ENCODE results near the gene PRPH2. TPM values are rescaled to one million over a fixed set of nuclear protein-coding genes. Genes with fewer than 3 reads are reported as not detected.

Gene PRPH2
- total RNA-seq, 6 donors from 2014 or later = 0.59 to 4.2 (median 0.76) TPM; not detected in 1

- Histone ChIP-seq H3K9me3 (no peaks in the 10 kb centered on the region), H3K27me3 (no peaks in the 10 kb centered on the region), H3K27ac (no peak overlapping the region), H3K4me1 (no peaks in the 10 kb centered on the region), H3K36me3 (peaks cover 39 to 95% (median 55%) of the 10 kb centered on the region in 4 donors), H3K4me3 (no peak overlapping the region)
- WGBS, 2 donors = 95 to 97% methylated on average over 2 of the region's 2 CpGs
- ATAC-seq (ENCODE audit: low FRiP score in 2 of 2) (no peak), DNase-seq (no peak)
- no peak for TF ChIP-seq EP300 (IDR thresholded peaks at IDR 0.05)
- no peak for TF ChIP-seq CTCF (IDR thresholded peaks at IDR 0.05)
- TF ChIP-seq POLR2AphosphoS5 (IDR thresholded peaks at IDR 0.05) = no peak
- no peak for TF ChIP-seq POLR2A (IDR thresholded peaks at IDR 0.05)
Observed at GRCh38 chr6:42664718-42665117, 57.7 kb downstream of the PRPH2 start.

- no peak for TF ChIP-seq POLR2A (IDR thresholded peaks at IDR 0.05)
- TF ChIP-seq EP300 (IDR thresholded peaks at IDR 0.05) = no peak
- TF ChIP-seq CTCF (IDR thresholded peaks at IDR 0.05) = peak; percentile 74 to 87 (median 84)
- TF ChIP-seq POLR2AphosphoS5 (IDR thresholded peaks at IDR 0.05) = peak in 1 of 2 donors; percentile 9
- 1 to 4% methylated on average over 5 of the region's 5 CpGs for WGBS, 2 donors
- peak in 1 of 2 donors; percentile 80 for DNase-seq
- no peaks in the 10 kb centered on the region for H3K27me3 ChIP-seq
- peak; percentile 90 to 91 for ATAC-seq (ENCODE audit: low FRiP score in 2 of 2)
- no peak overlapping the region for H3K4me3 ChIP-seq
- no peak overlapping the region for H3K27ac ChIP-seq
- peaks cover 37 to 95% (median 57%) of the 10 kb centered on the region in 4 donors for H3K36me3 ChIP-seq
- no peaks in the 10 kb centered on the region for H3K9me3 ChIP-seq
- H3K4me1 ChIP-seq = no peaks in the 10 kb centered on the region
Observed at GRCh38 chr6:42661540-42662153, 60.8 kb downstream of the PRPH2 start.

GRCh38 chr6:42659806-42660205, 62.6 kb downstream of the PRPH2 start:
- ATAC-seq (ENCODE audit: low FRiP score in 2 of 2) (no peak), DNase-seq (no peak)
- H3K36me3 ChIP-seq = peaks cover 29 to 95% (median 60%) of the 10 kb centered on the region in 4 donors
- no peaks in the 10 kb centered on the region for H3K27me3 ChIP-seq
- no peak overlapping the region for H3K27ac ChIP-seq
- 32 to 50% methylated on average over 1 of the region's 1 CpG for WGBS, 2 donors
- TF ChIP-seq POLR2A (IDR thresholded peaks at IDR 0.05) = no peak
- no peak for TF ChIP-seq POLR2AphosphoS5 (IDR thresholded peaks at IDR 0.05)
- no peak for TF ChIP-seq EP300 (IDR thresholded peaks at IDR 0.05)
- TF ChIP-seq CTCF (IDR thresholded peaks at IDR 0.05) = no peak
- H3K9me3 ChIP-seq = no peaks in the 10 kb centered on the region
- no peaks in the 10 kb centered on the region for H3K4me1 ChIP-seq
- H3K4me3 ChIP-seq = no peak overlapping the region

- TF ChIP-seq POLR2A (IDR thresholded peaks at IDR 0.05) (no peak), CTCF (IDR thresholded peaks at IDR 0.05) (no peak), POLR2AphosphoS5 (IDR thresholded peaks at IDR 0.05) (no peak), EP300 (IDR thresholded peaks at IDR 0.05) (no peak)
- Histone ChIP-seq H3K9me3 (no peaks in the 10 kb centered on the region), H3K27ac (no peak overlapping the region), H3K27me3 (no peaks in the 10 kb centered on the region), H3K36me3 (peaks cover 24 to 100% (median 68%) of the 10 kb centered on the region in 4 donors), H3K4me3 (no peak overlapping the region), H3K4me1 (no peaks in the 10 kb centered on the region)
- 92 to 98% methylated on average over 5 of the region's 5 CpGs for WGBS, 2 donors
- ATAC-seq (ENCODE audit: low FRiP score in 2 of 2) (no peak), DNase-seq (no peak)
Observed at GRCh38 chr6:42653851-42654250, 68.5 kb downstream of the PRPH2 start.

Measured in upper lobe of left lung (tissue), 6 donors.